Transverse colon (tissue), 4 donors: ENCODE data around the gene NFKBIE. TPM values are rescaled to one million over a fixed set of nuclear protein-coding genes. Genes with fewer than 3 reads are reported as not detected.

Source experiments
- DNase-seq: peaks from one replicate; pipeline ENCODE4 v3.0.0-alpha.2; 2019
- H3K27ac ChIP-seq, 4 donors: fragments of 200-600 bp; sonication (generic); 2 replicates each; pipeline ENCODE4 v1.5.1; 2016 to 2018; ENCODE audit warnings: inconsistent platforms in 4 of 4
- H3K27me3 ChIP-seq: fragments of 200-600 bp; sonication (generic); 2 replicates; pipeline ENCODE4 v1.5.1; 2017; ENCODE audit warnings: inconsistent platforms
- H3K36me3 ChIP-seq, 4 donors: fragments of 200-600 bp; sonication (generic); 2 replicates each; pipeline ENCODE4 v1.5.1; 2017 to 2019; ENCODE audit warnings: inconsistent platforms in 4 of 4
- H3K4me1 ChIP-seq, 4 donors: fragments of 200-600 bp; sonication (generic); 2 replicates each; pipeline ENCODE4 v1.5.1; 2017 to 2020; ENCODE audit warnings: inconsistent platforms in 4 of 4
- H3K4me3 ChIP-seq, 4 donors: fragments of 200-600 bp; sonication (generic); 1 replicate in 1 of 4; 2 replicates in 3 of 4; pipeline versions ENCODE4 v1.5.1 to v1.6.1; 2017 to 2019; ENCODE audit warnings: inconsistent platforms in 4 of 4
- H3K9me3 ChIP-seq, 2 donors: fragments of 200-600 bp; sonication (generic); 2 replicates each; pipeline ENCODE4 v1.5.1; 2017 to 2019; ENCODE audit warnings: inconsistent platforms in 2 of 2
- CTCF ChIP-seq, 5 experiments: fragments of 200-600 bp in 3 of 5; fragments of 450-650 bp in 2 of 5; sonication (generic) in 3 of 5; IDR thresholded peaks; 1 replicate in 2 of 5; 2 replicates in 3 of 5; pipeline ENCODE4 v1.5.1; 2016 to 2017; ENCODE audit warnings: antibody characterized with exemption in 5 of 5, inconsistent platforms in 3 of 5, mild to moderate bottlenecking in 2 of 5, moderate library complexity in 1 of 5
- EP300 ChIP-seq: sonication (generic); formaldehyde crosslinking; IDR thresholded peaks from one replicate; pipeline ENCODE4 v1.6.1; 2017; ENCODE audit warnings: antibody characterized with exemption, low read depth
- POLR2A ChIP-seq: fragments of 450-650 bp; IDR thresholded peaks from one replicate; pipeline ENCODE4 v1.6.1; 2016; ENCODE audit warnings: antibody characterized with exemption, mild to moderate bottlenecking, moderate library complexity
- POLR2AphosphoS5 ChIP-seq, 3 donors: sonication (generic); formaldehyde crosslinking; IDR thresholded peaks; one replicate each; pipeline ENCODE4 v1.6.1; 2016; ENCODE audit warnings: antibody characterized with exemption in 3 of 3
- WGBS, 2 donors: methylation state at CpG; one replicate each; pipeline ENCODE4 v1.1.5; 2018; ENCODE audit warnings: low coverage in 1 of 2; 5-methylcytosine and 5-hydroxymethylcytosine counted together
- in situ Hi-C, 4 donors: fragments of 200-750 bp; cut with MboI; loops; one replicate each; pipeline versions ENCODE4 v1.15.0 to v1.15.1; 2017; ENCODE audit warnings: low sequenced_read_pairs in 3 of 4, low pct_ligation_motif_present in 1 of 4, low pct_unique_long_range_greater_than_20kb in 1 of 4
- intact Hi-C: fragments of 100-400 bp; cut with DNase I; formaldehyde crosslinking; loops from one replicate; pipeline ENCODE4 v1.15.1; 2023; ENCODE audit warnings: low total_unique reads
- total RNA-seq, 4 donors: library from RNA; depleted of rRNA; stranded (reverse); fragments of >200 nt; gene quantifications; one replicate each; pipeline ENCODE4 v1.1.0, GENCODE V29; 2016

The NFKBIE gene
- total RNA-seq, 4 donors from 2014 or later = 2.6 to 67.3 (median 19.0) TPM

DNA sequence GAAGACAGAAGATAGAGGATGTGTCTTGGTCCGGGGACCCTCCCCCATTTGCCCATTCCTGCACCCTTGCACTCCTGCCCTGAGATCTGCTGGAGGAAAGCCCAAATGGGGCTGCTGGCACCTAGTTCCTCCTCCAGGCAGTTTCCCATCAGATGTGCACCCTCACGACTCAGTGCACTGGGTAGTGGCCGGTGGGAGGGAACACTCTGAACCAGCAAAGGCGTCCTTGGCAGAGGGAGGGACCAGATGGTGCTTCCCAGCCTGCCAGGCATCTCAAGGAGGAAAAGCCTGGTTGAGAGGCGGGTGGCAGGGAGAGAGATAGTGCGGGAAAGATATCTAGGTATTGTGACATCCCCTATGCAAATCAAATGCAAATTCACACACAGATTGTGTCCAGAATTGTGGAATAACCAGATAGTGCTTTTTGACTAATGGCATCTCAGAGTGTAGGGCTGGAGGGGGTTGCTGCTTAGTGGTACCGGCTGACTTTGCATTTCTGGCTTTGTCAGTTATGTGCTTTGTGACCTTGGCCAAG, 24.4 kb upstream of the NFKBIE start:
- Histone ChIP-seq H3K4me1 (no peaks in the 10 kb centered on the region), H3K4me3 (no peak overlapping the region), H3K36me3 (no peaks in the 10 kb centered on the region), H3K27me3 (peaks cover 84% of the 10 kb centered on the region), H3K9me3 (no peaks in the 10 kb centered on the region), H3K27ac (no peak overlapping the region)
- 45 to 58% methylated on average over 4 to 7 of the region's 7 CpGs for WGBS, 2 donors
- DNase-seq = no peak
- TF ChIP-seq EP300 (no peak), POLR2AphosphoS5 (IDR thresholded peaks at IDR 0.05) (no peak), POLR2A (no peak), CTCF (IDR thresholded peaks at IDR 0.05) (no peak)
- in situ Hi-C loops (no loop called here), intact Hi-C loops (loop anchor here (5.0 kb wide), 1 partner anchor 1217 kb away; no protein-coding TSS in a partner anchor)

DNA sequence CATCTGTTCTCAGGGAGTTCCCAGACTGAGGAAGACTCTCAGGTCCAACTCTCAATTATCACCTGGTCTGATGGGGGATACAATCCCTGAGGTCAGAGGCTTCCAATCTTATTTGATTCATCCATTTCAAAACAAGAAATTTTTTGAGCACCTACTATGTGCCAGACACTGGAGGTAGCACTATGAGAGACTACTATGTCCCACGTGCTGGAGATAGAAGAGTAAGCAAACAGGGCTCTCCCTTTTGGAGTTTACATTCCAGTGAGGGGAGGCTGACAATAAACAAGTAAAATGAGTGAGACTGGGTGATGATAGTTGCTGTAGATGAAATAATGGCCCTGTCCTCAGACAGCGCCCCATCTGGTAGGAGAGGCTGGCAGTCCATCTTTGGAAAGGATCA, 21.4 kb upstream of the NFKBIE start:
- DNase-seq = no peak
- TF ChIP-seq EP300 (no peak), POLR2AphosphoS5 (IDR thresholded peaks at IDR 0.05) (no peak), POLR2A (no peak), CTCF (IDR thresholded peaks at IDR 0.05) (no peak)
- Histone ChIP-seq H3K36me3 (no peaks in the 10 kb centered on the region), H3K4me3 (no peak overlapping the region), H3K9me3 (no peaks in the 10 kb centered on the region), H3K4me1 (no peaks in the 10 kb centered on the region), H3K27me3 (peaks cover 54% of the 10 kb centered on the region), H3K27ac (no peak overlapping the region)
- WGBS, 2 donors = 50 to 59% methylated on average over 2 of the region's 2 CpGs
- intact Hi-C loops (no loop called here), in situ Hi-C loops (no loop called here)

GRCh38 chr6:44286285-44286565, 20.9 kb upstream of the NFKBIE start:
- Histone ChIP-seq H3K4me1 (no peaks in the 10 kb centered on the region), H3K36me3 (no peaks in the 10 kb centered on the region), H3K27me3 (peaks cover 48% of the 10 kb centered on the region), H3K4me3 (no peak overlapping the region), H3K27ac (no peak overlapping the region), H3K9me3 (no peaks in the 10 kb centered on the region)
- 93 to 100% methylated on average over 2 to 5 of the region's 12 CpGs for WGBS, 2 donors
- DNase-seq = no peak
- intact Hi-C loops (no loop called here), in situ Hi-C loops (no loop called here)
- TF ChIP-seq POLR2A (no peak), EP300 (no peak), POLR2AphosphoS5 (IDR thresholded peaks at IDR 0.05) (no peak), CTCF (IDR thresholded peaks at IDR 0.05) (no peak)

- Histone ChIP-seq H3K4me3 (no peak overlapping the region), H3K9me3 (no peaks in the 10 kb centered on the region), H3K36me3 (no peaks in the 10 kb centered on the region), H3K4me1 (no peaks in the 10 kb centered on the region), H3K27ac (no peak overlapping the region), H3K27me3 (peaks cover 46% of the 10 kb centered on the region)
- in situ Hi-C loops (no loop called here), intact Hi-C loops (no loop called here)
- no peak for TF ChIP-seq POLR2AphosphoS5 (IDR thresholded peaks at IDR 0.05)
- no peak for TF ChIP-seq EP300
- no peak for TF ChIP-seq CTCF (IDR thresholded peaks at IDR 0.05)
- no peak for TF ChIP-seq POLR2A
- DNase-seq = no peak
- WGBS, 2 donors = 41 to 82% methylated on average over 3 to 25 of the region's 25 CpGs
These were observed 20.4 kb upstream of the NFKBIE start for GRCh38 chr6:44285552-44286284.
